ENCODE results near the gene CDH23. TPM values are rescaled to one million over a fixed set of nuclear protein-coding genes. Genes with fewer than 3 reads are reported as not detected.

CDH23 gene
- total and polyA plus RNA-seq, 5 donors = 2.4 to 6.3 (median 5.2) TPM

- no peak overlapping the region for H3K4me3 ChIP-seq (ENCODE audit: low read length)
- no peaks in the 10 kb centered on the region for H3K4me1 ChIP-seq (ENCODE audit: control insufficient read depth, insufficient read depth, low read length)
- ATAC-seq (no peak), DNase-seq (no peak)
- H3K9me3 ChIP-seq (ENCODE audit: control insufficient read depth, low read length) = no peaks in the 10 kb centered on the region
- 95% methylated on average over 6 of the region's 6 CpGs for WGBS
- H3K27me3 ChIP-seq (ENCODE audit: control insufficient read depth, insufficient read depth) = no peaks in the 10 kb centered on the region
- no peak overlapping the region for H3K27ac ChIP-seq (ENCODE audit: low read length)
- intact Hi-C loops (cut with DNase I) = loop anchor here in 1 of 4 donors (10.0 kb wide), 1 partner anchor 71 kb away; no protein-coding TSS in a partner anchor
These were observed 97.0 kb downstream of the CDH23 start for GRCh38 chr10:71493741-71494140.

DNA sequence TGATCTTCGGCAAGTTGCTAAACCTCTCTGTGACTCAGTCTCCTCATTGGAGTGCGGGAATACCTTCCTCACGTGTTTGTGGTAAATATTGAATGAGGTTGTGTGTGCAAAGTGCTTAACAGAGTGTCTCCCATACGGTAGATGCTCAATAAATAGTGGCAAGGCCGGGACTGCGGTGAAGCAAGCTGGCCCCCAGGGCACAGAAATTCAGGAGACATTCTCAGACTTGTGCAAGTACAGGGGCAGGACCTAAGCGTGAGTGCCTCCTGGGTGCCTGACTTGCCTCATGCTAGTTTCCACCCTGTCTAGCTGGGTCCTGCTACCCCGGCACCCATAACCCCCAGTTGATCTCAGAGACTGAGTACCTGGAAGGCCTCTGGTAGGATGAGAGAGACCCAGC is 97.8 kb downstream of the CDH23 start:
- Histone ChIP-seq H3K4me1 (ENCODE audit: control insufficient read depth, insufficient read depth, low read length) (no peaks in the 10 kb centered on the region), H3K9me3 (ENCODE audit: control insufficient read depth, low read length) (no peaks in the 10 kb centered on the region), H3K4me3 (ENCODE audit: low read length) (no peak overlapping the region), H3K27ac (ENCODE audit: low read length) (no peak overlapping the region), H3K27me3 (ENCODE audit: control insufficient read depth, insufficient read depth) (no peaks in the 10 kb centered on the region)
- peak in 1 of 3 donors; percentile 18 for DNase-seq
- intact Hi-C loops (cut with DNase I) = loop anchor here in 1 of 4 donors (10.0 kb wide), 1 partner anchor 70 kb away; no protein-coding TSS in a partner anchor
- ATAC-seq = no peak
- WGBS = 96% methylated on average over 8 of the region's 8 CpGs

GRCh38 chr10:71494980-71495381 is 98.3 kb downstream of the CDH23 start:
- no peak for DNase-seq
- Histone ChIP-seq H3K27me3 (ENCODE audit: control insufficient read depth, insufficient read depth) (no peaks in the 10 kb centered on the region), H3K27ac (ENCODE audit: low read length) (no peak overlapping the region), H3K4me1 (ENCODE audit: control insufficient read depth, insufficient read depth, low read length) (no peaks in the 10 kb centered on the region), H3K4me3 (ENCODE audit: low read length) (no peak overlapping the region), H3K9me3 (ENCODE audit: control insufficient read depth, low read length) (no peaks in the 10 kb centered on the region)
- intact Hi-C loops (cut with DNase I) = loop anchor here in 1 of 4 donors (10.0 kb wide), 1 partner anchor 70 kb away; no protein-coding TSS in a partner anchor
- ATAC-seq = no peak
- WGBS = 81% methylated on average over 9 of the region's 9 CpGs

DNA sequence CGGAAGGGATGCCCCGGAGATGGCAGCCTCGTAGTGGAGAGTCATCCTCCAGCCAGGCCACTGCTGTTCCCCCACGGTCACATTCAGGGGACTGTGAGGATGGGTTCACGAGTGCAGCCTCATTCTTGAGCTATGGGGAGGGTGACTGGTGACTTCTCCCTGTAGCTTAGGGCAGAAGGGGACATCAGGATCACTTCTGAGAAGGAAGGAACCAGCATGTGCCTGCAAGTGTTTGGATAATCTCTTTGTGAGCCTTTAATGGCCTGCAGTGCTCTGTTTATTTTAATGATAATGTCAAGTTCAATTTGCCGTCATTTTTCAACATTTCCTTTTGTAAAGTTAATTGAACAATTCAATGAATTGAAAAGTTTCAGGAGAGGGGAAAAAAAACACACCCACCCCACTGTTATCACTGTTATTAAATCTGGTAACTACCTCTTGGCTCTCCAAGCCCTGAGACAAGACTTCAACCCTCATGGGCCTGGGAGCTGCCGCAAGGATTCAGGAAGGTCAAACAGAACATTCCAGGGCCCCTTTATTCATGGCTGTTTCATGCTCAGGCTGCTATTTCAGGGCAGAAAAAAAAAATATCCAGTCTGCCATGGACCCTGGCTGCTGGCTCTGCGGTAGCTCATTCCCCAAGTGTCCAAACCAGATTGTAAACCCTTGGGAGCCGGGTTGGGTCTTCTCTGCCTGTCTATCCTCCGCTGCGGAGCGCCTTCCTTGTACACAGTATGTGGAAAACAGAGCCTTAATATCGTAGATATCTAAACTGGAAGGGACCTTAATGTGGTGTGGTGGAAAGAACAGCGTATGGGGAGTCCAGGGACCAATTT is 100.4 kb downstream of the CDH23 start:
- peak; percentile 68 to 88 for ATAC-seq
- WGBS = 62% methylated on average over 13 of the region's 14 CpGs
- intact Hi-C loops (cut with DNase I) = loop anchor here in 1 of 4 donors (10.0 kb wide), 1 partner anchor 68 kb away; no protein-coding TSS in a partner anchor
- Histone ChIP-seq H3K9me3 (ENCODE audit: control insufficient read depth, low read length) (no peaks in the 10 kb centered on the region), H3K27me3 (ENCODE audit: control insufficient read depth, insufficient read depth) (no peaks in the 10 kb centered on the region), H3K27ac (ENCODE audit: low read length) (no peak overlapping the region), H3K4me3 (ENCODE audit: low read length) (no peak overlapping the region), H3K4me1 (ENCODE audit: control insufficient read depth, insufficient read depth, low read length) (no peaks in the 10 kb centered on the region)
- peak in 1 of 3 donors; percentile 55 for DNase-seq

GRCh38 chr10:71497763-71498326 is 101.1 kb downstream of the CDH23 start:
- peak in 1 of 3 donors; percentile 1 for DNase-seq
- intact Hi-C loops (cut with DNase I) = loop anchor here in 1 of 4 donors (10.0 kb wide), 1 partner anchor 67 kb away; no protein-coding TSS in a partner anchor
- Histone ChIP-seq H3K4me3 (ENCODE audit: low read length) (no peak overlapping the region), H3K4me1 (ENCODE audit: control insufficient read depth, insufficient read depth, low read length) (no peaks in the 10 kb centered on the region), H3K27ac (ENCODE audit: low read length) (no peak overlapping the region), H3K9me3 (ENCODE audit: control insufficient read depth, low read length) (no peaks in the 10 kb centered on the region), H3K27me3 (ENCODE audit: control insufficient read depth, insufficient read depth) (no peaks in the 10 kb centered on the region)
- peak in 1 of 2 donors; percentile 21 for ATAC-seq
- WGBS = 72% methylated on average over 9 of the region's 9 CpGs

DNA sequence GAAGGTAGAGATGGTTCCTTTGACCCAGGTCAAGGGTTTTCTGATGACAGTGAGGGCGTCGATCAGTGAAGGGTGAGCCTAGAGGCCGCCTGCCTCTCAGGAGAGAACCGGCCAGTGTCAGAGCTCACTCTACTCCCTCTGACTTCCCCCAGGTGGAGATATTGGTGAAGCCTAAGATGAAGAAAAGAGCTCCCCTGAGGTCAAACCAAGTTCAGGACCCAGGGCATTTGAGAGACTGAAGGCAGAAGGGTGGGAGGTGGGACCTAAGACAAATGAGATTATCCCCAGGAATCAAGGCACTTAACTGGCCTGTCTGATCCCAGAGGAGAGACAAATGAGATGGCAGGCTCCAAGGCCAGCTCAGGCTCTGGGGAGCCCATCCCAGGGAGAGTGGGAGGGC is 104.7 kb downstream of the CDH23 start:
- ATAC-seq (no peak), DNase-seq (no peak)
- no peaks in the 10 kb centered on the region for H3K9me3 ChIP-seq (ENCODE audit: control insufficient read depth, low read length)
- no peaks in the 10 kb centered on the region for H3K4me1 ChIP-seq (ENCODE audit: control insufficient read depth, insufficient read depth, low read length)
- WGBS = 93% methylated on average over 4 of the region's 4 CpGs
- H3K4me3 ChIP-seq (ENCODE audit: low read length) = no peak overlapping the region
- intact Hi-C loops (cut with DNase I) = no loop called here
- H3K27ac ChIP-seq (ENCODE audit: low read length) = no peak overlapping the region
- H3K27me3 ChIP-seq (ENCODE audit: control insufficient read depth, insufficient read depth) = no peaks in the 10 kb centered on the region

DNA sequence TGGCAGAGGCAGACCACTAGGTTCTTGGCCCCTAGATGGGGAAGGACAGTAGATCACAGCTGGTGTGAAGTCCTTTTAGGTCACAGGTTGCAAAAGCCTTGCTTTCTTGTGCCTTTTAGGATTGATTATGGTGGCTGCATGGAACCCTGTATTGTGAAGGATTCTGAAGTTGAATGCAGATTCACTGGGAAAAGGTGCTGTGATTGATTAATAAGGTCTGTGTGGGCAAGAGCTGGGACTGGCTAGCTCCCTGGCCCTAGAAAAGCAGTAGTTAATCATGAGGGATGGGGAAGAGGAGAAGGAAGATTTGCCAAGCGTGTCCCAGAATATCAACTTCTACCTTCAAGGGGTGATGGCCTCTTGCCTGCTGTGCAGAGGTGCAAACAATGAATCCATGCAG is 105.5 kb downstream of the CDH23 start:
- Histone ChIP-seq H3K9me3 (ENCODE audit: control insufficient read depth, low read length) (no peaks in the 10 kb centered on the region), H3K4me3 (ENCODE audit: low read length) (no peak overlapping the region), H3K27ac (ENCODE audit: low read length) (no peak overlapping the region), H3K27me3 (ENCODE audit: control insufficient read depth, insufficient read depth) (no peaks in the 10 kb centered on the region), H3K4me1 (ENCODE audit: control insufficient read depth, insufficient read depth, low read length) (no peaks in the 10 kb centered on the region)
- intact Hi-C loops (cut with DNase I) = no loop called here
- ATAC-seq (no peak), DNase-seq (no peak)
- 90% methylated on average over 1 of the region's 1 CpG for WGBS

DNA sequence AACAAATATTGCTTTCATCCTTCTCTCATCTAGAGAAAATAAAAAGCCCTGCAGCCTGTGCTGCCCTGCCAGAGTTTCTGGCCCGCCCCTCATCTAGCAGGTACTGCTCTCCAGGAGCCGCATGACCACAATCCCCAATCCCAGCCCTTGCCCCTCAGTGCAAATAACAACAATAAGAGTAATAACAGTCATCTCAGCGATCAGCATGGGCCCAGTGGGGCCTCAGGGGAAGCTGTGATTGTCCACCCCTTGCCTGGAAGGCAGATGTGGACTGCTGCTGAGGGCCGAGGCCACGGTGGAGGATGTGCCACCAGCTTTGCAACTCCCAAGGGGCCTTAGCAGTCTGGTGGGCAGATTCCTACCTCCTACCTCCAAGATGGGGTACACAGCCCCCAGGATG is 106.1 kb downstream of the CDH23 start:
- ATAC-seq = no peak
- 88% methylated on average over 5 of the region's 5 CpGs for WGBS
- Histone ChIP-seq H3K4me3 (ENCODE audit: low read length) (no peak overlapping the region), H3K27me3 (ENCODE audit: control insufficient read depth, insufficient read depth) (no peaks in the 10 kb centered on the region), H3K9me3 (ENCODE audit: control insufficient read depth, low read length) (no peaks in the 10 kb centered on the region), H3K4me1 (ENCODE audit: control insufficient read depth, insufficient read depth, low read length) (no peaks in the 10 kb centered on the region), H3K27ac (ENCODE audit: low read length) (no peak overlapping the region)
- intact Hi-C loops (cut with DNase I) = no loop called here
- peak in 1 of 3 donors; percentile 3 for DNase-seq

DNA sequence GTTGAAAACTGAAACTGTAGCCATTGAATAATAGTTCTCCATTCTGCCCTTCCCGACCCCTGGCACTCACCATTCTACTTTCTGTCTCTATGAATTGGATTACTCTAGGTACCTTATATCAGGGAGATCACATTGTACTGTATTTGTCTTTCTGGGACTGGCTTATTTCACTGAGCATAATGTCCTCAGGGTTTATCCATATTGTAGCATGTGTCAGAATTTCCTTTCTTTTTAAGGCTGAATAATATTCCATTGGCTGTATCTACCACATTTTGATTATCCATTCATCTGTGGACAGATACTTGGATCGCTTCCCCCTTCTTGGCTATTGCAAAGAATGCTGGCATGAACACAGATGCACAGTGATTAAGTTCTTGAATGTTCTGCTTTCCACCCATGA is 107.4 kb downstream of the CDH23 start:
- H3K27ac ChIP-seq (ENCODE audit: low read length) = no peak overlapping the region
- no peak overlapping the region for H3K4me3 ChIP-seq (ENCODE audit: low read length)
- peak in 1 of 3 donors; percentile 7 for DNase-seq
- WGBS = 85% methylated on average over 2 of the region's 2 CpGs
- H3K27me3 ChIP-seq (ENCODE audit: control insufficient read depth, insufficient read depth) = no peaks in the 10 kb centered on the region
- H3K9me3 ChIP-seq (ENCODE audit: control insufficient read depth, low read length) = no peaks in the 10 kb centered on the region
- no peak for ATAC-seq
- H3K4me1 ChIP-seq (ENCODE audit: control insufficient read depth, insufficient read depth, low read length) = no peaks in the 10 kb centered on the region
- intact Hi-C loops (cut with DNase I) = no loop called here

DNA sequence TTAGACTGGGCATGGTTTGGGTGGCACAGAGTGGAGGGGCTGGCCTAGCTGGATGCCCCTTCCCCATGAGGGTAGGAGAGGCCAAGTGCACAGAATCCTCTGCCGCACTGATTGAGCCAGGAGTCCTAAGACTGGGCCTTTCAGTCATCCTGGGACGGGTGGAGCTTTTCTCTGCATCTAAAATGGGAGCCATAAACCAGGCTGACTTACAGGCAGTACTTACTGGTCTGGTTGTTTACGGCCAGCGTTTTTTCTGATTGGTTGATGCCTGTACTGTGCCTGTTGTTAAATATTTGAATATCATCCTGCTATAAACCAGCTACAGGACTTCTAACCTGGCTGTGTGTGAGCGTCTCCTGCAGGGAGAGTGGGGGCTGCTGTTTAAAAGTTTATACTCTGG is 107.8 kb downstream of the CDH23 start:
- DNase-seq (no peak), ATAC-seq (no peak)
- Histone ChIP-seq H3K9me3 (ENCODE audit: control insufficient read depth, low read length) (no peaks in the 10 kb centered on the region), H3K4me3 (ENCODE audit: low read length) (no peak overlapping the region), H3K27me3 (ENCODE audit: control insufficient read depth, insufficient read depth) (no peaks in the 10 kb centered on the region), H3K4me1 (ENCODE audit: control insufficient read depth, insufficient read depth, low read length) (no peaks in the 10 kb centered on the region), H3K27ac (ENCODE audit: low read length) (no peak overlapping the region)
- intact Hi-C loops (cut with DNase I) = no loop called here
- 66% methylated on average over 5 of the region's 5 CpGs for WGBS

GRCh38 chr10:71505862-71506261 is 109.1 kb downstream of the CDH23 start:
- ATAC-seq = no peak
- no peak for DNase-seq
- Histone ChIP-seq H3K27ac (ENCODE audit: low read length) (no peak overlapping the region), H3K4me1 (ENCODE audit: control insufficient read depth, insufficient read depth, low read length) (no peaks in the 10 kb centered on the region), H3K4me3 (ENCODE audit: low read length) (no peak overlapping the region), H3K9me3 (ENCODE audit: control insufficient read depth, low read length) (no peaks in the 10 kb centered on the region), H3K27me3 (ENCODE audit: control insufficient read depth, insufficient read depth) (no peaks in the 10 kb centered on the region)
- intact Hi-C loops (cut with DNase I) = no loop called here
- 97% methylated on average over 3 of the region's 3 CpGs for WGBS

Measured in right cardiac atrium (tissue), 5 donors.